ENCODE results near the gene NEURL1B. TPM values are rescaled to one million over a fixed set of nuclear protein-coding genes. Genes with fewer than 3 reads are reported as not detected.

The NEURL1B gene
- polyA plus RNA-seq, 1 of the 3 experiments (the other 2 are of a cell fraction), result 2.8 TPM

DNA sequence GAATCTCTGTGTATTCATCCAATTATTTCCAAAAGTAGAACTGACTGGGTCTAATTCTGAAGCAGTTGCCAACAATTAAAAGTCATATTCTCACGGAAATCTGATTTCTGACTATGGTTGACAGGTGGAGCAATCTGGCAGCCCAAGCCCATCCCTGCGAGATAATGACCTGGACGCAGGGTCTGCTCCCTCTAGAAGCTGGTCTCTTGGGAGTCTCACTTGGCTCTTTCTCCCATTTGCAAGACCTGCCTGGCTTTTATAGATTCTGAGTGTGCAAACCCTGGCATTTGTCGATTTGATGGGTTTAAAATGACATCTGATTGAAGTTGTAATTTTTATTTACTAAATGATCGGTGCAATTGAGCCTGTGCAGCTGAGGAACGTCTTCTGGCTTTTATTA is 49.4 kb upstream of the NEURL1B start (continued):
- TF ChIP-seq, protein P1, sequence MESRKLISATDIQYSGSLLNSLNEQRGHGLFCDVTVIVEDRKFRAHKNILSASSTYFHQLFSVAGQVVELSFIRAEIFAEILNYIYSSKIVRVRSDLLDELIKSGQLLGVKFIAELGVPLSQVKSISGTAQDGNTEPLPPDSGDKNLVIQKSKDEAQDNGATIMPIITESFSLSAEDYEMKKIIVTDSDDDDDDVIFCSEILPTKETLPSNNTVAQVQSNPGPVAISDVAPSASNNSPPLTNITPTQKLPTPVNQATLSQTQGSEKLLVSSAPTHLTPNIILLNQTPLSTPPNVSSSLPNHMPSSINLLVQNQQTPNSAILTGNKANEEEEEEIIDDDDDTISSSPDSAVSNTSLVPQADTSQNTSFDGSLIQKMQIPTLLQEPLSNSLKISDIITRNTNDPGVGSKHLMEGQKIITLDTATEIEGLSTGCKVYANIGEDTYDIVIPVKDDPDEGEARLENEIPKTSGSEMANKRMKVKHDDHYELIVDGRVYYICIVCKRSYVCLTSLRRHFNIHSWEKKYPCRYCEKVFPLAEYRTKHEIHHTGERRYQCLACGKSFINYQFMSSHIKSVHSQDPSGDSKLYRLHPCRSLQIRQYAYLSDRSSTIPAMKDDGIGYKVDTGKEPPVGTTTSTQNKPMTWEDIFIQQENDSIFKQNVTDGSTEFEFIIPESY (IDR thresholded peaks at IDR 0.05; ENCODE audit: borderline replicate concordance, low read depth), result no peak
- TF ChIP-seq, protein P2, sequence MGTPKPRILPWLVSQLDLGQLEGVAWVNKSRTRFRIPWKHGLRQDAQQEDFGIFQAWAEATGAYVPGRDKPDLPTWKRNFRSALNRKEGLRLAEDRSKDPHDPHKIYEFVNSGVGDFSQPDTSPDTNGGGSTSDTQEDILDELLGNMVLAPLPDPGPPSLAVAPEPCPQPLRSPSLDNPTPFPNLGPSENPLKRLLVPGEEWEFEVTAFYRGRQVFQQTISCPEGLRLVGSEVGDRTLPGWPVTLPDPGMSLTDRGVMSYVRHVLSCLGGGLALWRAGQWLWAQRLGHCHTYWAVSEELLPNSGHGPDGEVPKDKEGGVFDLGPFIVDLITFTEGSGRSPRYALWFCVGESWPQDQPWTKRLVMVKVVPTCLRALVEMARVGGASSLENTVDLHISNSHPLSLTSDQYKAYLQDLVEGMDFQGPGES (IDR thresholded peaks at IDR 0.05; ENCODE audit: low read depth, low read length), result no peak
- no peak for TF ChIP-seq FOXJ3 (CRISPR knock-in tag; IDR thresholded peaks at IDR 0.05)
- no peak for TF ChIP-seq TCF12 (IDR thresholded peaks at IDR 0.05)

DNA sequence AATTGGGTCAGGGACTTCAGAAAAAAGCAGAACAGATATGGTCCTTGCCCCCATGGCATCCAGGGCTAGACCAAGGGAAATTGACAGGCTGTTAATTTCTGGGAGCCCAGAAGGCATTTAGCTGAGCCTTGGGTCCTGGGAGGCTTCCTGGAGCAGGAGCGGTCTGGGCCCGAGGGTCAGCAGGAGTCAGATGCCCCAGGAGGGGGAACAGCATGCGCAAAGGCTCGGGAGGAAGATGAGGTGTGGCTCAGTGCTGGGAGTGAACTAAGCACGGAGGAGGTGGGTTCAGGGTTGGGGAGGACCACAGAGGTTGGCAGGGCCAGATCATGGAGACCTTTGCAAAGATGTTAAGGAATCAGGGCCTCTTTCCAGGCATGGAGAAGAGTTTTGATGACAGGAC is 48.2 kb upstream of the NEURL1B start:
- ChIA-PET CTCF (interaction anchor here (1.0 to 1.1 kb wide), 2 partner anchors 8 to 105 kb away, joined by 3 to 5 read pairs; no protein-coding TSS in a partner anchor), POLR2A (no interaction called here)
- no peaks in the 10 kb centered on the region for H4K20me1 ChIP-seq (ENCODE audit: insufficient read depth)
- H2AFZ ChIP-seq (ENCODE audit: low read depth), result no peak overlapping the region
- H3K9ac ChIP-seq, result no peak overlapping the region
- no peaks in the 10 kb centered on the region for H3K9me3 ChIP-seq
- TF ChIP-seq RFX5 (IDR thresholded peaks at IDR 0.05; ENCODE audit: low read length), result no peak
- no peak for TF ChIP-seq GABPA (IDR thresholded peaks at IDR 0.05; ENCODE audit: low read depth)
- no peak for TF ChIP-seq GATA2 (CRISPR knock-in tag; IDR thresholded peaks at IDR 0.05)
- no peak for TF ChIP-seq FOXM1 (IDR thresholded peaks at IDR 0.05; ENCODE audit: low read depth)
- TF ChIP-seq SIN3A (IDR thresholded peaks at IDR 0.05; ENCODE audit: borderline replicate concordance, low read depth, low read length), result no peak
- no peak for TF ChIP-seq FOXJ3 (CRISPR knock-in tag; IDR thresholded peaks at IDR 0.05)
- no peak for TF ChIP-seq MXI1 (IDR thresholded peaks at IDR 0.05; ENCODE audit: low read depth, low read length)
- TF ChIP-seq CHD2 (IDR thresholded peaks at IDR 0.05; ENCODE audit: low read length, partially characterized antibody), result no peak
- no peak for TF ChIP-seq JUND (IDR thresholded peaks at IDR 0.05)
- TF ChIP-seq EZH2phosphoT487 (IDR thresholded peaks at IDR 0.05; ENCODE audit: borderline replicate concordance, low read depth), result no peak
- TF ChIP-seq MAX (IDR thresholded peaks at IDR 0.05; ENCODE audit: low read depth), result no peak
- no peak for TF ChIP-seq NFIC (IDR thresholded peaks at IDR 0.05; ENCODE audit: borderline replicate concordance)
- TF ChIP-seq TAF1 (IDR thresholded peaks at IDR 0.05; ENCODE audit: borderline replicate concordance, low read depth, low read length), result no peak
- TF ChIP-seq TEAD4 (IDR thresholded peaks at IDR 0.05; ENCODE audit: borderline replicate concordance, insufficient read depth), result no peak
- H3K27ac ChIP-seq (ENCODE audit: low read depth in 2 of 2, low read length in 1 of 2), result no peak overlapping the region
- peaks cover 13% of the 10 kb centered on the region; the same call in 1 of the 2 replicates for H3K27me3 ChIP-seq (ENCODE audit: insufficient read depth)
- H3K4me2 ChIP-seq, result no peak overlapping the region
- no peaks in the 10 kb centered on the region for H3K36me3 ChIP-seq (replicated peaks in 1 of 2; ENCODE audit: control insufficient read depth in 1 of 2, insufficient read depth in 2 of 2, low read length in 1 of 2)
- no peaks in the 10 kb centered on the region for H3K4me1 ChIP-seq (ENCODE audit: control insufficient read depth in 1 of 2, insufficient read depth in 2 of 2, low read depth in 1 of 2, low read length in 1 of 2)
- no peaks in the 10 kb centered on the region for H3F3A ChIP-seq (replicated peaks; ENCODE audit: insufficient read depth)
- H3K4me3 ChIP-seq (ENCODE audit: low read depth in 2 of 2, low read length in 1 of 2), result no peak overlapping the region
- H3K9me2 ChIP-seq, result no peaks in the 10 kb centered on the region
- no peaks in the 10 kb centered on the region for H3K79me2 ChIP-seq (ENCODE audit: insufficient read depth)
- no peak for DNase-seq
- WGBS (ENCODE audit: low lambda C conversion rate), result 54% methylated on average over 4 of the region's 5 CpGs
